A673 (cell line): Measurements from ENCODE around the gene BCAS2. TPM values are rescaled to one million over a fixed set of nuclear protein-coding genes. Genes with fewer than 3 reads are reported as not detected.

Experiments
- BruUV-seq: library from RNA; stranded (reverse); fragments of 400-500 nt; replicated peaks from 2 replicates; lab custom pipeline; 2021; lab: Mats Ljungman, UMichigan
- CTCF ChIA-PET: fragments of 300-600 bp; sonication (Branson Sonifier 250); formaldehyde crosslinking; loops from one replicate; lab custom pipeline; 2022; ENCODE audit warnings: antibody characterized with exemption; lab: Charles Lee
- POLR2A ChIA-PET: fragments of 300-600 bp; sonication (Branson Sonifier 250); formaldehyde crosslinking; loops from one replicate; lab custom pipeline; 2022; ENCODE audit warnings: antibody characterized with exemption; ENCODE audit not compliant: low non-redundant PET; lab: Charles Lee
- DNase-seq: peaks from one replicate; pipeline ENCODE4 v3.0.0-alpha.2; 2015; ENCODE audit warnings: low spot score
- H3K27ac ChIP-seq: fragments of 200-600 bp; sonication (generic); 2 replicates; pipeline ENCODE4 v1.5.1; 2016; ENCODE audit warnings: mixed run types, low read depth, mild to moderate bottlenecking, mixed read lengths, antibody characterized with exemption, low read length; ENCODE audit not compliant: poor library complexity, severe bottlenecking
- H3K27me3 ChIP-seq: fragments of 200-600 bp; sonication (generic); replicated peaks from 2 replicates; pipeline ENCODE4 v1.6.1; 2017; ENCODE audit warnings: mixed run types, low read depth, mild to moderate bottlenecking, mixed read lengths, antibody characterized with exemption, low read length; ENCODE audit not compliant: insufficient read depth, poor library complexity
- H3K36me3 ChIP-seq: fragments of 200-600 bp; sonication (generic); 2 replicates; pipeline ENCODE4 v1.6.1; 2016; ENCODE audit warnings: mixed run types, mild to moderate bottlenecking, mixed read lengths, antibody characterized with exemption, low read length; ENCODE audit not compliant: insufficient read depth, poor library complexity, severe bottlenecking
- H3K4me1 ChIP-seq: fragments of 200-600 bp; sonication (generic); 2 replicates; pipeline ENCODE4 v1.6.1; 2017; ENCODE audit warnings: mixed run types, mild to moderate bottlenecking, mixed read lengths, antibody characterized with exemption, low read length; ENCODE audit not compliant: insufficient read depth, poor library complexity, severe bottlenecking
- H3K4me3 ChIP-seq: fragments of 200-600 bp; sonication (generic); 2 replicates; pipeline ENCODE4 v1.5.1; 2016; ENCODE audit warnings: low read depth, mixed run types, mild to moderate bottlenecking, mixed read lengths, low read length; ENCODE audit not compliant: poor library complexity, severe bottlenecking
- H3K9me3 ChIP-seq: fragments of 200-600 bp; sonication (generic); 2 replicates; pipeline ENCODE4 v1.6.1; 2016; ENCODE audit warnings: mixed run types, low read depth, mild to moderate bottlenecking, mixed read lengths, antibody characterized with exemption, low read length; ENCODE audit not compliant: poor library complexity, severe bottlenecking
- EZH2 ChIP-seq: fragments of 200-600 bp; sonication (generic); IDR thresholded peaks from 2 replicates; pipeline ENCODE4 v1.6.1; 2017; ENCODE audit warnings: borderline replicate concordance, low read depth, mild to moderate bottlenecking, mixed read lengths, antibody characterized with exemption, low read length; ENCODE audit not compliant: poor library complexity, severe bottlenecking
- intact Hi-C: fragments of 100-400 bp; cut with micrococcal nuclease; formaldehyde crosslinking; loops from one replicate; pipeline ENCODE4 v1.10.0; 2022; ENCODE audit not compliant: unreplicated experiment
- total RNA-seq: library from RNA; stranded (reverse); gene quantifications from 2 replicates; pipeline ENCODE4 v1.2.3, GENCODE V29; 2021
- TF ChIP-seq, protein P1 (sequence below): fragments of 300-800, 200-600 bp; sonication (generic); conservative IDR thresholded peaks from 2 replicates; pipeline ENCODE4 v1.5.1; 2017; ENCODE audit warnings: low read depth, mild to moderate bottlenecking, antibody characterized with exemption, low read length, moderate library complexity, mixed read lengths

BCAS2 gene
- total RNA-seq, 1 experiment from 2014 or later = 75.7 TPM

DNA sequence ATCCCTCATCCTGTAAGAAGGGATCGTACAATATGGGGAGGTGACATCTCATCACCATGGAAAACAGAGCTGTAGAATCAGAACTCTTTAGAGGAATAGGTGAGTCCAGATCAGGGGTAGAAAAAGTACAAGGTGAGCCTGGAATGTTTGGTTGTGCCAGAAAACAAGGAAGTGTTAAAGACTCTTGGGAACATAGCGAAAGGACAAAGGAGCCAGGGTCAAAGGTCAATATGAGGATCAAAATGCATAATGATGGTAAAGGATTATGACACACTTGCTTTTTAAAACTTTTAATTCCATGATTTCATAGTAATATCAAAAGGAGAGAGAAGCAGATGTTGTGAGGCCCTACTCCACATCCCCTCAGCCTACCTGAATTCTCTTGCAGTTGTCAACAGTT lies 51.2 kb downstream of the BCAS2 start:
- no peaks in the 10 kb centered on the region for H3K27me3 ChIP-seq
- no TSS peak for BruUV-seq
- H3K36me3 ChIP-seq = no peaks in the 10 kb centered on the region
- H3K27ac ChIP-seq = no peak overlapping the region
- no peaks in the 10 kb centered on the region for H3K9me3 ChIP-seq
- ChIA-PET CTCF (no interaction called here), POLR2A (no interaction called here)
- no peak overlapping the region for H3K4me3 ChIP-seq
- TF ChIP-seq, protein P1, sequence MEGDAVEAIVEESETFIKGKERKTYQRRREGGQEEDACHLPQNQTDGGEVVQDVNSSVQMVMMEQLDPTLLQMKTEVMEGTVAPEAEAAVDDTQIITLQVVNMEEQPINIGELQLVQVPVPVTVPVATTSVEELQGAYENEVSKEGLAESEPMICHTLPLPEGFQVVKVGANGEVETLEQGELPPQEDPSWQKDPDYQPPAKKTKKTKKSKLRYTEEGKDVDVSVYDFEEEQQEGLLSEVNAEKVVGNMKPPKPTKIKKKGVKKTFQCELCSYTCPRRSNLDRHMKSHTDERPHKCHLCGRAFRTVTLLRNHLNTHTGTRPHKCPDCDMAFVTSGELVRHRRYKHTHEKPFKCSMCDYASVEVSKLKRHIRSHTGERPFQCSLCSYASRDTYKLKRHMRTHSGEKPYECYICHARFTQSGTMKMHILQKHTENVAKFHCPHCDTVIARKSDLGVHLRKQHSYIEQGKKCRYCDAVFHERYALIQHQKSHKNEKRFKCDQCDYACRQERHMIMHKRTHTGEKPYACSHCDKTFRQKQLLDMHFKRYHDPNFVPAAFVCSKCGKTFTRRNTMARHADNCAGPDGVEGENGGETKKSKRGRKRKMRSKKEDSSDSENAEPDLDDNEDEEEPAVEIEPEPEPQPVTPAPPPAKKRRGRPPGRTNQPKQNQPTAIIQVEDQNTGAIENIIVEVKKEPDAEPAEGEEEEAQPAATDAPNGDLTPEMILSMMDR = no peak
- no peak for TF ChIP-seq EZH2
- DNase-seq = no peak
- no peaks in the 10 kb centered on the region for H3K4me1 ChIP-seq
- intact Hi-C loops = no loop called here

DNA sequence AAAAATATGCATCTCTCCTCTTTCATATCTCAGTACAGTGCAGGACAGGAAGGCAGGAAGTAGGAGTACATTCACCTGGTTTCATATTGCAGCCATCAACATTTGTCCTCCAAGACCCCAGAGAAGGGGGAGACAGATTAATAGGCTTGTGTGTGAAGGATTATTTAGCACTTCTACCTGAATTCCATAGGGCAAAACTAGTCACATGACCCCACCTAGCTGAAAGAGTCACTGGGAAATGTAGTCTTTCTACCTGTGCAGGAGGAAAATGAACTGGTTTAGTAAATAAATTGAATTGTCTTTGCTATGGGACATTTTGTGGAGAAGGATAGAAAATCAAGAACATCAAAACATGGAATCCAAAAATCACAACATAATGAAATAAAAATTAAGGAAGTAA lies 56.5 kb downstream of the BCAS2 start:
- no TSS peak for BruUV-seq
- Histone ChIP-seq H3K27ac (no peak overlapping the region), H3K4me3 (no peak overlapping the region), H3K27me3 (no peaks in the 10 kb centered on the region), H3K4me1 (no peaks in the 10 kb centered on the region), H3K36me3 (no peaks in the 10 kb centered on the region), H3K9me3 (no peaks in the 10 kb centered on the region)
- ChIA-PET CTCF (no interaction called here), POLR2A (no interaction called here)
- TF ChIP-seq, protein P1 = no peak
- TF ChIP-seq EZH2 = no peak
- DNase-seq = no peak
- intact Hi-C loops = no loop called here

DNA sequence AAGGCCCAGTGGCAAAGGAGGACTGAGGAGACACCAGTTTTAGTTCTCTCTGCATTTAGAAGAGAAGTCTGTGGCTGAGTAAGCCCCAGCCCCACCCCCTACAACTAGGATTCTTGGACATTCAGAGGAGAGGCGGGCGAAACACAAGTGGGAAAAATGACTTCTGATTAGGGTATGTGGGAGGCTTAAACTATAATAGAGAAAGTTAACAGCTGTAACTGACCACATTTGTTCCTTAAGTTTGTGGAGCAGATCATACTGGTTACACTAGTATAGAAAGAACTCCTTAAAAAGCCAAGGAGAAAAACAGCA lies 59.2 kb downstream of the BCAS2 start:
- no peak for TF ChIP-seq EZH2
- TF ChIP-seq, protein P1 = no peak
- intact Hi-C loops = no loop called here
- BruUV-seq = no TSS peak
- Histone ChIP-seq H3K4me3 (no peak overlapping the region), H3K36me3 (no peaks in the 10 kb centered on the region), H3K27ac (no peak overlapping the region), H3K9me3 (no peaks in the 10 kb centered on the region), H3K4me1 (no peaks in the 10 kb centered on the region), H3K27me3 (no peaks in the 10 kb centered on the region)
- ChIA-PET CTCF (no interaction called here), POLR2A (no interaction called here)
- no peak for DNase-seq
